ENCODE data around the gene BCL11A.

Gene BCL11A

GRCh38 chr2:60517446-60517845 lies 36.0 kb downstream of the BCL11A start:
- H3K9ac ChIP-seq = no peak overlapping the region
- TF ChIP-seq CTCF (conservative IDR thresholded peaks at IDR 0.05; ENCODE audit: low read depth, low read length) = no peak
- no peak overlapping the region for H3K27ac ChIP-seq
- no peaks in the 10 kb centered on the region; the same call in 1 of the 2 replicates for H3K79me2 ChIP-seq (ENCODE audit: insufficient read depth, low read depth)
- no peak overlapping the region for H3K4me2 ChIP-seq
- H3K4me1 ChIP-seq (ENCODE audit: low read depth, poor library complexity, severe bottlenecking) = no peaks in the 10 kb centered on the region
- H2AFZ ChIP-seq (ENCODE audit: low read depth) = no peak overlapping the region
- H3K4me3 ChIP-seq (IDR thresholded peaks at IDR 0.05; ENCODE audit: insufficient read depth, low read depth, low read length) = no peak overlapping the region
- H3K36me3 ChIP-seq (ENCODE audit: insufficient read depth) = no peaks in the 10 kb centered on the region
- H3K27me3 ChIP-seq (ENCODE audit: insufficient read depth, low read depth) = no peaks in the 10 kb centered on the region
- no peaks in the 10 kb centered on the region for H4K20me1 ChIP-seq (ENCODE audit: insufficient read depth)

- Histone ChIP-seq H2AFZ (ENCODE audit: low read depth) (no peak overlapping the region), H3K4me2 (no peak overlapping the region), H3K9ac (no peak overlapping the region), H3K79me2 (ENCODE audit: insufficient read depth, low read depth) (no peaks in the 10 kb centered on the region; the same call in 1 of the 2 replicates), H3K4me1 (ENCODE audit: low read depth, poor library complexity, severe bottlenecking) (no peaks in the 10 kb centered on the region), H3K36me3 (ENCODE audit: insufficient read depth) (no peaks in the 10 kb centered on the region), H4K20me1 (ENCODE audit: insufficient read depth) (no peaks in the 10 kb centered on the region), H3K27me3 (ENCODE audit: insufficient read depth, low read depth) (no peaks in the 10 kb centered on the region), H3K27ac (no peak overlapping the region), H3K4me3 (IDR thresholded peaks at IDR 0.05; ENCODE audit: insufficient read depth, low read depth, low read length) (no peak overlapping the region)
- TF ChIP-seq CTCF (conservative IDR thresholded peaks at IDR 0.05; ENCODE audit: low read depth, low read length) = no peak
These were observed 36.6 kb downstream of the BCL11A start for GRCh38 chr2:60516826-60517225.

- Histone ChIP-seq H3K79me2 (ENCODE audit: insufficient read depth, low read depth) (no peaks in the 10 kb centered on the region; the same call in 1 of the 2 replicates), H4K20me1 (ENCODE audit: insufficient read depth) (no peaks in the 10 kb centered on the region), H3K27me3 (ENCODE audit: insufficient read depth, low read depth) (no peaks in the 10 kb centered on the region), H3K27ac (no peak overlapping the region), H3K4me1 (ENCODE audit: low read depth, poor library complexity, severe bottlenecking) (no peaks in the 10 kb centered on the region), H2AFZ (ENCODE audit: low read depth) (no peak overlapping the region), H3K4me3 (IDR thresholded peaks at IDR 0.05; ENCODE audit: insufficient read depth, low read depth, low read length) (no peak overlapping the region), H3K9ac (no peak overlapping the region), H3K4me2 (no peak overlapping the region), H3K36me3 (ENCODE audit: insufficient read depth) (no peaks in the 10 kb centered on the region)
- TF ChIP-seq CTCF (conservative IDR thresholded peaks at IDR 0.05; ENCODE audit: low read depth, low read length) = no peak
These were observed 37.1 kb downstream of the BCL11A start for GRCh38 chr2:60516383-60516811.

GRCh38 chr2:60515721-60516226 lies 37.7 kb downstream of the BCL11A start:
- no peaks in the 10 kb centered on the region for H4K20me1 ChIP-seq (ENCODE audit: insufficient read depth)
- H3K9ac ChIP-seq = no peak overlapping the region
- no peaks in the 10 kb centered on the region for H3K27me3 ChIP-seq (ENCODE audit: insufficient read depth, low read depth)
- H3K4me2 ChIP-seq = no peak overlapping the region
- no peaks in the 10 kb centered on the region for H3K79me2 ChIP-seq (ENCODE audit: insufficient read depth, low read depth)
- TF ChIP-seq CTCF (conservative IDR thresholded peaks at IDR 0.05; ENCODE audit: low read depth, low read length) = no peak
- H3K27ac ChIP-seq = no peak overlapping the region
- H3K36me3 ChIP-seq (ENCODE audit: insufficient read depth) = no peaks in the 10 kb centered on the region
- H3K4me1 ChIP-seq (ENCODE audit: low read depth, poor library complexity, severe bottlenecking) = no peaks in the 10 kb centered on the region
- no peak overlapping the region for H3K4me3 ChIP-seq (IDR thresholded peaks at IDR 0.05; ENCODE audit: insufficient read depth, low read depth, low read length)
- no peak overlapping the region for H2AFZ ChIP-seq (ENCODE audit: low read depth)

All from KMS-11 (cell line).